ENCODE results near the gene OXSM.

Gene OXSM

DNA sequence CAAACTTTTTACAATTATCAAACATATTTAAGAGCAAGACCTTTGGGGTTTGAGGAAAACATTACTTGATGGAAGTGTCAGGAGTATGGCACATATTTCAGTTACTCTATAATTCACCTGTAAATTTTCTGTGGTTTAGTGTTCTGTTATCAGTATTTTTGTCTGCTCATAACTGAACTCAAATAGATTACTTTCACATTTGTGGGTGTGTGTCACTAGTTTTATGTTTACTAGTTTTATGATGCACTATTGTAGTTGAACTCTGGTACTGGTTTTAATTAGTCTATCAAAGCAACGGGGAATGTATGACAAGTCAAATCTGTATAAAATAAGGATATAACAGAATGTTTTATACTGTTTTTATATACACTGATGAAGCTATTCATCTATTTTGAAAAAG lies 27.2 kb downstream of the OXSM start:
- no peak for DNase-seq (ENCODE audit: low read depth in 1 of 2, low spot score in 1 of 2)
- Histone ChIP-seq H3K27me3 (ENCODE audit: insufficient read depth, poor library complexity, severe bottlenecking) (no peaks in the 10 kb centered on the region), H3K4me3 (replicated peaks; ENCODE audit: insufficient read depth, low read length) (no peak overlapping the region), H3K27ac (replicated peaks) (no peak overlapping the region)
- TF ChIP-seq, protein P1, sequence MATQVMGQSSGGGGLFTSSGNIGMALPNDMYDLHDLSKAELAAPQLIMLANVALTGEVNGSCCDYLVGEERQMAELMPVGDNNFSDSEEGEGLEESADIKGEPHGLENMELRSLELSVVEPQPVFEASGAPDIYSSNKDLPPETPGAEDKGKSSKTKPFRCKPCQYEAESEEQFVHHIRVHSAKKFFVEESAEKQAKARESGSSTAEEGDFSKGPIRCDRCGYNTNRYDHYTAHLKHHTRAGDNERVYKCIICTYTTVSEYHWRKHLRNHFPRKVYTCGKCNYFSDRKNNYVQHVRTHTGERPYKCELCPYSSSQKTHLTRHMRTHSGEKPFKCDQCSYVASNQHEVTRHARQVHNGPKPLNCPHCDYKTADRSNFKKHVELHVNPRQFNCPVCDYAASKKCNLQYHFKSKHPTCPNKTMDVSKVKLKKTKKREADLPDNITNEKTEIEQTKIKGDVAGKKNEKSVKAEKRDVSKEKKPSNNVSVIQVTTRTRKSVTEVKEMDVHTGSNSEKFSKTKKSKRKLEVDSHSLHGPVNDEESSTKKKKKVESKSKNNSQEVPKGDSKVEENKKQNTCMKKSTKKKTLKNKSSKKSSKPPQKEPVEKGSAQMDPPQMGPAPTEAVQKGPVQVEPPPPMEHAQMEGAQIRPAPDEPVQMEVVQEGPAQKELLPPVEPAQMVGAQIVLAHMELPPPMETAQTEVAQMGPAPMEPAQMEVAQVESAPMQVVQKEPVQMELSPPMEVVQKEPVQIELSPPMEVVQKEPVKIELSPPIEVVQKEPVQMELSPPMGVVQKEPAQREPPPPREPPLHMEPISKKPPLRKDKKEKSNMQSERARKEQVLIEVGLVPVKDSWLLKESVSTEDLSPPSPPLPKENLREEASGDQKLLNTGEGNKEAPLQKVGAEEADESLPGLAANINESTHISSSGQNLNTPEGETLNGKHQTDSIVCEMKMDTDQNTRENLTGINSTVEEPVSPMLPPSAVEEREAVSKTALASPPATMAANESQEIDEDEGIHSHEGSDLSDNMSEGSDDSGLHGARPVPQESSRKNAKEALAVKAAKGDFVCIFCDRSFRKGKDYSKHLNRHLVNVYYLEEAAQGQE (IDR thresholded peaks at IDR 0.05; ENCODE audit: insufficient replicate concordance, low read depth), result no peak
- no peak for TF ChIP-seq GABPA (IDR thresholded peaks at IDR 0.05; ENCODE audit: low read depth)
- TF ChIP-seq, protein P2, sequence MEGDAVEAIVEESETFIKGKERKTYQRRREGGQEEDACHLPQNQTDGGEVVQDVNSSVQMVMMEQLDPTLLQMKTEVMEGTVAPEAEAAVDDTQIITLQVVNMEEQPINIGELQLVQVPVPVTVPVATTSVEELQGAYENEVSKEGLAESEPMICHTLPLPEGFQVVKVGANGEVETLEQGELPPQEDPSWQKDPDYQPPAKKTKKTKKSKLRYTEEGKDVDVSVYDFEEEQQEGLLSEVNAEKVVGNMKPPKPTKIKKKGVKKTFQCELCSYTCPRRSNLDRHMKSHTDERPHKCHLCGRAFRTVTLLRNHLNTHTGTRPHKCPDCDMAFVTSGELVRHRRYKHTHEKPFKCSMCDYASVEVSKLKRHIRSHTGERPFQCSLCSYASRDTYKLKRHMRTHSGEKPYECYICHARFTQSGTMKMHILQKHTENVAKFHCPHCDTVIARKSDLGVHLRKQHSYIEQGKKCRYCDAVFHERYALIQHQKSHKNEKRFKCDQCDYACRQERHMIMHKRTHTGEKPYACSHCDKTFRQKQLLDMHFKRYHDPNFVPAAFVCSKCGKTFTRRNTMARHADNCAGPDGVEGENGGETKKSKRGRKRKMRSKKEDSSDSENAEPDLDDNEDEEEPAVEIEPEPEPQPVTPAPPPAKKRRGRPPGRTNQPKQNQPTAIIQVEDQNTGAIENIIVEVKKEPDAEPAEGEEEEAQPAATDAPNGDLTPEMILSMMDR (IDR thresholded peaks at IDR 0.05; ENCODE audit: insufficient read depth, low read length), result no peak
- no peak for TF ChIP-seq SPI1 (IDR thresholded peaks at IDR 0.05; ENCODE audit: borderline replicate concordance, low read depth)
- TF ChIP-seq POLR2AphosphoS5 (IDR thresholded peaks at IDR 0.05; ENCODE audit: low read depth), result no peak

DNA sequence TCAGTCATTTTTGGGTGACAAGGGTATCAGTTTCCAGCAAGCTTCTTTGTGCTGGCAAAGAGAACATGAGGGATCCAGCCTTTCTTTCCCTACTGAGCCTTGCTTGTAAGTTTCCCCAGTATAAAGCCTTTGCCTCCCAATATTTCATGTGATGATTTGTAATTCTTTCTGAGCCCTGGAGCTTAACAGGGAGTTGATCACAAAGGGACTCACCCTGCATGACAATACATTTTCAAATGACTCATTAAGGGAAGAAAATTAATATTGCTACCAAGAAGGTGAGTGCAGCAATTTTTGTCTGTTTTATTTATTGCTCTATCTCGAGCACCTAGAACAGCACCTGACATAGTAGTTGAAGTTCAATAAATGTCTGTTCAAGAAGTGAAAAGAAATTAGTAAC lies 27.7 kb downstream of the OXSM start:
- Histone ChIP-seq H3K27me3 (ENCODE audit: insufficient read depth, poor library complexity, severe bottlenecking) (no peaks in the 10 kb centered on the region), H3K27ac (replicated peaks) (no peak overlapping the region)
- TF ChIP-seq, protein P1 (IDR thresholded peaks at IDR 0.05; ENCODE audit: insufficient replicate concordance, low read depth), result no peak
- no peak for TF ChIP-seq GABPA (IDR thresholded peaks at IDR 0.05; ENCODE audit: low read depth)
- TF ChIP-seq, protein P2 (IDR thresholded peaks at IDR 0.05; ENCODE audit: insufficient read depth, low read length), result no peak
- no peak for TF ChIP-seq POLR2AphosphoS5 (IDR thresholded peaks at IDR 0.05; ENCODE audit: low read depth)
- no peak for TF ChIP-seq SPI1 (IDR thresholded peaks at IDR 0.05; ENCODE audit: borderline replicate concordance, low read depth)

DNA sequence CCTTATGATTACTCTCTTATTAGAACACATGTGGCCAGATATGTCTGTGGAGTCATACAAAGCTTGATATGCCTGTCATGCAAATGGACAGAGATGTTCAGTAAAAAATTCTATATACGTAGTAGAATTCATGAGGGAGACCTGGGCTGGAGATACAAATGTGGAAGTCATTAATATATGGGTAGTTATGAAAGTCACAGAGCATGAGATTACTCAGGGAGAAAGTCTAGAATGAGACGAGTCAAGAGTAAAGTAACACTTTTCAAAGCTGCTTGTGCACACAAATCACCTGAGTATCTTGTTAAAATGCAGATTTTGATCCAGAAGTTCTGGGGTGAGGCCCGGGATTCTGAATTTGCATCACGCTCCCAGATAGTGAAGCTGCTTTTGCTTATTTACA lies 28.4 kb downstream of the OXSM start:
- no peak for DNase-seq (ENCODE audit: low read depth in 1 of 2, low spot score in 1 of 2)
- Histone ChIP-seq H3K27ac (replicated peaks) (no peak overlapping the region), H3K4me3 (replicated peaks; ENCODE audit: insufficient read depth, low read length) (no peak overlapping the region), H3K27me3 (ENCODE audit: insufficient read depth, poor library complexity, severe bottlenecking) (no peaks in the 10 kb centered on the region)
- TF ChIP-seq POLR2AphosphoS5 (IDR thresholded peaks at IDR 0.05; ENCODE audit: low read depth) (no peak), SPI1 (IDR thresholded peaks at IDR 0.05; ENCODE audit: borderline replicate concordance, low read depth) (no peak)
- TF ChIP-seq, protein P2 (IDR thresholded peaks at IDR 0.05; ENCODE audit: insufficient read depth, low read length), result no peak

More for the DNA sequence above, 27.7 kb downstream of the OXSM start:
- no peak overlapping the region for H3K4me3 ChIP-seq (replicated peaks; ENCODE audit: insufficient read depth, low read length)
- DNase-seq (ENCODE audit: low read depth in 1 of 2, low spot score in 1 of 2), result no peak

DNA sequence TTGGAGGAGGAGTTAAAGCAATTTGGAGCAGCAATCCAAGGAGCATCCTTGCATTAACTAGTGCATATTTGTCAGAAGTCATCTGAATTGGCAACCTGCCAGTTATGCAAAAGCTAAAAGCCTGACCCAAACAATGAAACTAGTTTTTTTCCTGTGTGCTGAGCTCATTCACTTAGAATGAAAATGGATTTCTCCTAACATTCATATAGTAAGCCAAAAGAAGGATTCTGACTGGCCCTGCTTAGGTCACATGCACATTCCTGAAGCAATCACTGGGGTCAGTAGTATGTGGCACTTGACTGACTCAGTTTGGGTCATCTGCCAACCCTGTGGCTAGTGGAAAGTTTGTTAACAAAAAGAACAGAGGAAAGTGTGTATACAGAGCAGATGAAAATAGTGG lies 30.5 kb downstream of the OXSM start:
- Histone ChIP-seq H3K27me3 (ENCODE audit: insufficient read depth, poor library complexity, severe bottlenecking) (no peaks in the 10 kb centered on the region), H3K4me3 (replicated peaks; ENCODE audit: insufficient read depth, low read length) (no peak overlapping the region), H3K27ac (replicated peaks) (no peak overlapping the region)
- TF ChIP-seq, protein P1 (IDR thresholded peaks at IDR 0.05; ENCODE audit: insufficient replicate concordance, low read depth), result no peak
- TF ChIP-seq GABPA (IDR thresholded peaks at IDR 0.05; ENCODE audit: low read depth) (no peak), SPI1 (IDR thresholded peaks at IDR 0.05; ENCODE audit: borderline replicate concordance, low read depth) (no peak), POLR2AphosphoS5 (IDR thresholded peaks at IDR 0.05; ENCODE audit: low read depth) (no peak)
- TF ChIP-seq, protein P2 (IDR thresholded peaks at IDR 0.05; ENCODE audit: insufficient read depth, low read length), result no peak
- no peak for DNase-seq (ENCODE audit: low read depth in 1 of 2, low spot score in 1 of 2)
